ENCODE data around the gene CORO6.
"Not testable (repeated sequence)": the region's sequence is repeated elsewhere in the genome, so short reads cannot be mapped to it uniquely, and the experiment has no call there.

Gene CORO6

DNA sequence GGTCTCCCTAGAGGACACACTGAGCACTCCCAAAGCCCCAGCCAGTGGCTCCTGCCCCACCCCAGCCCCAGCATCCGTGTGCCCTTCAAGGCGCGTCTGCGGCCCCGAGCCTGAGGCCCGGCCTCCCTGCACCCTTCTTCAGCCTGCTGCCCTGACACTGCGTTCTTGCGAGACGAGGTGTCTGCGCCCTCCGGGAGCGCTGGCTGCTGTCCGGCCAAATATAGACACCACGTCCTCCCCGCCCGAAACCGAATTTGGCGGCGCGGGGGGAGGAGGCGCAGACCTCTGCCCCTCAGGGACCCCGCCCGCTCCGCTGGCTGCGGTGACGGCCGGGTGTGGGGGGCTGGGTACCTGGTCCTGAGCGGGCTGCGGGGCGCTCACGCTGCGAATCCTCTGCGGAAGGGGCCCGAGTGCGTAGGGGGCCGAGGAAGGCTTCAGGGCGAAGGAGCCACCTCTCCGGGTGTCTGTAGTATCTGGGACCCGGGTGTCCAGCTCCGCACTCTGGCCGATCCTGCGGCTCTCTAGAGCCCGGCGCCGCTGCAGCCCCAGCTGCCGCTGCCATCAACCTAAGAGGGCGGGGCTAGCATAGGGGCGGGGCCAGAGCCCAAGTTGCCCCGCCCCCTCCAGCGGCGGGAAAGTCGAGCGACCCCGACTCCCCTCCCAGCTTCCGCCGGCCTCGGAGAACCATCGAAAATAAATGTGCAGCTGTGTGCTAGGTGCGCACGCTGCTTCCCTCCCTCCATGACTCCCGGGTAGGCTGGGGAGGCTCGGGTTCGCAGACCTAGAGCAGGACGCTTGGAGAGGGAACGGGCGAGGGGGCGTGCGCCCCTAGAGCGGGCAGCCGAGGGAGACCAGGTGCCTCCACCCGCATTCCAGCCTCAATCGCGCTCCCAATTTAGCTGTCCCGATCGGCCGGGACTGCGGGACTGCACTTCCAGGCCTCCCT lies at the start of gene CORO6:
CORO6 (minus strand) TSS at position 576 of the 946 bp plus-strand sequence. CDS start 1,491 bp downstream, outside the sequence.
- peak; percentile 80 for DNase-seq

GRCh38 chr17:29671661-29672060 lies 48.9 kb upstream of the CORO6 start:
- DNase-seq: no peak

- no peak for DNase-seq
These were observed 46.6 kb upstream of the CORO6 start for GRCh38 chr17:29669266-29669665.

DNA sequence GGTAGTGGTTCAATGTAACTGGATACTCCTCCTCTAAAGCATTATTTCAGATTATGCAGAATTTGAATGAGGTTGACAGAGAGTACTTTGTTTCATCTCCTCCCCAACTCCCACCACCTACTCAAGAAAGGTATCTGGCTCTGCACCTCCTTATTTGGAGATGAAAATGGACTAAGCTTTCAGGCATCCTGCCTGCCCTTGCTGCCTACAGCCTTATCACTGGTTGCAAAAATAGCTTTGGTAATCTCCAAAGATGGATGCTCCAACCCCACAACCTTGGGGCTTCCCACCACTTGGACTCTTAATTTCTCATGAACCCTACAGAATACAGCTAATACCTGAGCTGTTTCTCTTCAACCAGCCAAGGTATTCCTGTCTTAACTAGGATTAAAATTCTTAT lies 45.3 kb upstream of the CORO6 start:
- no peak for DNase-seq

DNA sequence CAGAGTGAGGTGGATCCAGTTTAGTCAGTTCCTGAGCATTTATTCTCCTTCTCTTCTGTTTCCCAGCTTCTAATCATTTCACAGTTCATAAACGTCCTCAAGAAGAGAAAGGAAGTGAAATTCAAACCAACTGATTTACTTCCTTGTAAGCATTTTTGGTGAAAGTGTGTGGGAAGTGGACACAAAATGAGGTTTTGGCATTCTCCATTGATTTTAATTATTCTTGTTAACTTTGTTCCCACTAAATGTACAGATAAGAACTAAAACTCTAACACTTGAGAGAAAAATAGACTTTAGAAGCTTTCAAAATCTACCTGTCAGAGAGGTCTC lies 42.7 kb upstream of the CORO6 start:
- no peak for DNase-seq

- no peak for DNase-seq
These were observed 42.2 kb upstream of the CORO6 start for GRCh38 chr17:29664743-29665480.

- no peak for DNase-seq
These were observed 40.4 kb upstream of the CORO6 start for GRCh38 chr17:29663155-29663554.

DNA sequence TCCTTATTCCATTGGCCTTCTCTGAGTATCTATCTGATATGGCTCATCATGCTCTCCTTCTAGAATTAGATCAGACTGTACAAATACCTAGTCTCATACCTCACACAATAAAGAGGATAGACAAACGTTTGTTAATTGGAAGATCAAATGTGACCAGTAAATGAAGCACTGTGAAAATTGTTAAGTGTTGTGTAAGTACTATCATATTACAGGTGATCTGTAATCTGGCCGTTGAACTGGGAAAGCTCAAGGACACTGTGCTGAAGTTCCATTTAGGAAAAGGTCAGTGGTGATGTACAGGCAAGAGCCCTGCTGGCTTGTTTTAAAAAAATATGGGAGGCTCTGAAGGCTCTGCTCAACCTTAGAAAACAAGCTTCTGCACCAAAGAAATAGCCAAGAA lies 38.5 kb upstream of the CORO6 start:
- DNase-seq: no peak

GRCh38 chr17:29659155-29659554 lies 36.4 kb upstream of the CORO6 start:
- no peak for DNase-seq

GRCh38 chr17:29655323-29655722 lies 32.6 kb upstream of the CORO6 start:
- DNase-seq: no peak

DNA sequence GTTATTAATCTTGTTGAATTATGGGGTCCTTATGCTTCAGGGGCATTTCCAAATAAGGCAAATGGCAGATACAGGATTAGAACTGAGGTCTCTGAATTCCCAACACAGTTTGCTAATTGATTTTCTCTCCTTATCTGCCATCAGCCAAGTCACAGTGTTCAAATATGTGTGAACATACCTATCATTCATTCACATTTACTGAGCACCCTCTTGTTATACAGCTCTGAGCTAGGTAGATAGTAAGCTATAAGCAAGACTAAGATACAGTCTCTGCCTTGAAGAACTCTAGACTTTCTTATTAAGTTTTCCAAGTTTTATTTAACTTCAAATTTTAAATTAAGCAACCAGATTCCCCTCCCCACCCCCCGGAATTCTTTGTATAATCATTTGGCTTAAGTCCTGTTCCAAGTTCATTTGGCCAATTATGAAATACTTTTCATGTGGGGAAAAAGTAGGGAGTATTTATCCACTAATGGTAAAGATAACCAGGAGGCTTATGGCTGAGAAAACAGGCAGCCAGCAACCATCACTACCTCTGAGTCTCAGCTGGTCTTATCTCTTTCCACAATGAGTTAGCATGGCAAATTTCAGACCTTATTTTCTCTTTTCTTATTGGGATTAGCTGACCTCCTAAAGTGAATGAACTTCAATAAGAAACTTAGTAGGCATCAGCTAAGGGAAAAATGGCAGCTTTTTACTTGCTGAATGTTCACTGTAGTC lies 31.4 kb upstream of the CORO6 start:
- no peak for DNase-seq

GRCh38 chr17:29652976-29653375 lies 30.3 kb upstream of the CORO6 start:
- DNase-seq: no peak

GRCh38 chr17:29651913-29652312 lies 29.2 kb upstream of the CORO6 start:
- not testable (repeated sequence) for DNase-seq

GRCh38 chr17:29650396-29650795 lies 27.7 kb upstream of the CORO6 start:
- no peak for DNase-seq

GRCh38 chr17:29649359-29649758 lies 26.6 kb upstream of the CORO6 start:
- no peak for DNase-seq

DNA sequence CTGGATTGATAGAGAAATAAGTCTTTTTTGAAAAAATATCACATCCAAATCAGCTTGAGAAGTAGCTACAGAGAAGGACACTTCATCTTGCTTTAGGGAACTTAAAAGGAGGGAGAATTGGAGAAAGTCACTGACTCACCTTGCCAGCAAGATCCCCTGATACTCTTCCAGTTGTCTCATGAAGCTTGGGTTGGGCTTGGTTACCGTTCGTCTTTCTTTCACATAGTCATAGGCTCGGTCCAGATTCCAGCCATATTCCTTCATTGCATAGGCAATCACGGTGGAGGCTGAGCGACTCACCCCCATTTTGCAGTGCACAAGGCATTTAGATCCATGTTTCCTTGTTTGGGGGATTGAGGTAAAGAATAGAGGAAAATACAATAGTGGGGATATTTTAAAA lies 25.3 kb upstream of the CORO6 start:
- DNase-seq: no peak

GRCh38 chr17:29645515-29646051 lies 22.9 kb upstream of the CORO6 start:
- no peak for DNase-seq

- DNase-seq: no peak
These were observed 21.1 kb upstream of the CORO6 start for GRCh38 chr17:29643817-29644160.

- no peak for DNase-seq
These were observed 19.5 kb upstream of the CORO6 start for GRCh38 chr17:29642171-29642611.

GRCh38 chr17:29640981-29641642 lies 18.4 kb upstream of the CORO6 start:
- DNase-seq: no peak

DNA sequence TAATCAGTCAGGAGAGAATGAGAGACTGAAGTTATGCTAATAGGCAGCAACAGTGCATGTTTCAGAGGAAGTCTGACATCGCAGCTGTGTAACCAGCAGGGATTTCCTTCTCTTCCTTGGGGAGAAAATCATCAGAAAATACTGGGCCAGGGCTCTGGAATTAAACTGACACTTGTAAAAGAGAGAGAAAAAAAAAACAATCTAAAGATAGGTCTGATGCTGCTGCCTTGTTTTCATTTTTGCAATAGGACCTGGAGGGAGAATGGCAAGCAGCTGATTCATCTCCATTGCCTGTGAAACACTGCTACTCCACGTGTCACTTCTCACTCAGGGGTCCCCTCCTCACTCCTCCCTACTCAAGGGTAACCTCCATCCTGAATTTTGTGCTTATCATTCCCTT lies 17.7 kb upstream of the CORO6 start:
- DNase-seq: no peak

DNA sequence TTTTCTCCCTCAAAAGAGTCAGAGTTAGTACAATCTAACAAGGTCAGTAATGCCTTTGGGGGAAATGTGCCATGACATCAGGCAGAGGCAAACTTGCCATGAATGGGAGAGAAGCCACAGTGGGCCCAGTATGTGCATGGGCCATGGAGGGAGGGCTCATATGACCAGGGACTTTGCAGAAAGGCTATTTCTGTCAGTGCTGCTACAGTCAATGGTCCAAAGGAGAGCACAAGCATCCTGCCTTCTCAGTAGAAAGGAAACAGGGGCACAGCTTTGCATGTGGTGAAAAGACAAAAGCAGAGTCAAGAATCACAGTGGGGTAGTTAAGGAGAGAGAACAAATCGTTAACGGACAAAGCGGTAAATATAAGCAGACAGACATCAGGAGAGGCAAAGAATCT lies 11.2 kb upstream of the CORO6 start:
- DNase-seq: no peak
